GM23338 (cell line): ENCODE data around the gene SCGB3A1. TPM values are rescaled to one million over a fixed set of nuclear protein-coding genes. Genes with fewer than 3 reads are reported as not detected.

Experiments
- ATAC-seq: fragments of 200-7000 bp; cut with Tn5 transposase; 3 replicates; pipeline ENCODE4 v1.9.1; 2020
- DNase-seq: peaks from one replicate; pipeline ENCODE4 v3.0.0-alpha.2; 2015; ENCODE audit warnings: low spot score
- H2AFZ ChIP-seq: fragments of 200-600 bp; sonication (generic); 2 replicates; pipeline ENCODE4 v1.8.0; 2016; ENCODE audit warnings: antibody characterized with exemption, mild to moderate bottlenecking, moderate library complexity
- H3F3A ChIP-seq: fragments of 200-600 bp; sonication (generic); replicated peaks from 2 replicates; pipeline ENCODE4 v1.8.0; 2017; ENCODE audit warnings: antibody characterized with exemption, mixed run types, low read depth
- H3K27ac ChIP-seq: fragments of 200-600 bp; sonication (generic); 2 replicates; pipeline ENCODE4 v1.6.1; 2016; ENCODE audit warnings: low read depth
- H3K27me3 ChIP-seq: fragments of 200-600 bp; sonication (generic); 2 replicates; pipeline ENCODE4 v1.8.0; 2016; ENCODE audit warnings: mild to moderate bottlenecking, mixed run types, moderate library complexity; ENCODE audit not compliant: insufficient read depth
- H3K36me3 ChIP-seq: fragments of 200-600 bp; sonication (generic); 2 replicates; pipeline ENCODE4 v1.8.0; 2016; ENCODE audit warnings: mild to moderate bottlenecking; ENCODE audit not compliant: insufficient read depth
- H3K4me1 ChIP-seq: fragments of 200-600 bp; sonication (generic); 2 replicates; pipeline ENCODE4 v1.8.0; 2016; ENCODE audit warnings: mild to moderate bottlenecking, moderate library complexity; ENCODE audit not compliant: insufficient read depth
- H3K4me2 ChIP-seq: fragments of 200-600 bp; sonication (generic); 2 replicates; pipeline ENCODE4 v1.7.1; 2017; ENCODE audit warnings: mixed run types
- H3K4me3 ChIP-seq: fragments of 200-600 bp; sonication (generic); 2 replicates; pipeline ENCODE4 v1.6.1; 2016; ENCODE audit warnings: mixed run types
- H3K79me2 ChIP-seq: fragments of 200-600 bp; sonication (generic); replicated peaks from 2 replicates; pipeline ENCODE4 v1.8.0; 2017; ENCODE audit warnings: mild to moderate bottlenecking; ENCODE audit not compliant: insufficient read depth
- H3K9me2 ChIP-seq: fragments of 200-600 bp; sonication (generic); 2 replicates; pipeline ENCODE4 v1.8.0; 2017; ENCODE audit not compliant: insufficient read depth
- H4K20me1 ChIP-seq: fragments of 200-600 bp; sonication (generic); replicated peaks from 2 replicates; pipeline ENCODE4 v1.8.0; 2017; ENCODE audit warnings: mild to moderate bottlenecking; ENCODE audit not compliant: insufficient read depth
- H3K27ac Mint-ChIP-seq: 2 replicates; pipeline ENCODE4 v1.8.0; 2020; ENCODE audit warnings: inconsistent platforms, mild to moderate bottlenecking, moderate library complexity, mixed read lengths
- H3K27me3 Mint-ChIP-seq: 3 replicates; pipeline ENCODE4 v1.8.0; 2022; ENCODE audit warnings: low read depth, mild to moderate bottlenecking, moderate library complexity, mixed read lengths, inconsistent platforms; ENCODE audit not compliant: insufficient read depth, poor library complexity
- H3K36me3 Mint-ChIP-seq: 3 replicates; pipeline ENCODE4 v1.8.0; 2021; ENCODE audit warnings: low read depth, mild to moderate bottlenecking, inconsistent platforms, moderate library complexity, mixed read lengths
- H3K4me1 Mint-ChIP-seq: 3 replicates; pipeline ENCODE4 v1.8.0; 2020; ENCODE audit warnings: mild to moderate bottlenecking, inconsistent platforms, mixed read lengths
- H3K4me3 Mint-ChIP-seq: 3 replicates; pipeline ENCODE4 v1.8.0; 2021; ENCODE audit warnings: moderate library complexity, mild to moderate bottlenecking, inconsistent platforms, mixed read lengths
- H3K9me3 Mint-ChIP-seq: 3 replicates; pipeline ENCODE4 v1.8.0; 2020; ENCODE audit warnings: moderate library complexity, mild to moderate bottlenecking, inconsistent platforms, mixed read lengths
- CREB1 ChIP-seq: fragments of 250-450 bp; sonication (Bioruptor Pico); IDR thresholded peaks from 2 replicates; pipeline ENCODE4 v1.5.0; 2020; ENCODE audit warnings: low read depth, mild to moderate bottlenecking, moderate library complexity
- EZH2 ChIP-seq: fragments of 200-600 bp; sonication (generic); IDR thresholded peaks from one replicate; pipeline ENCODE4 v1.8.0; 2017; ENCODE audit warnings: antibody characterized with exemption, mild to moderate bottlenecking, low read depth; ENCODE audit not compliant: unreplicated experiment
- EZH2phosphoT487 ChIP-seq: fragments of 200-600 bp; sonication (generic); IDR thresholded peaks from one replicate; pipeline ENCODE4 v1.8.1; 2018; ENCODE audit warnings: antibody characterized with exemption; ENCODE audit not compliant: unreplicated experiment
- JUNB ChIP-seq: IDR thresholded peaks from one replicate; pipeline ENCODE4 v1.6.1; 2016; ENCODE audit warnings: antibody characterized with exemption; ENCODE audit not compliant: unreplicated experiment
- NANOG ChIP-seq: IDR thresholded peaks from 2 replicates; pipeline ENCODE4 v1.6.1; 2016; ENCODE audit warnings: antibody characterized with exemption, borderline replicate concordance
- POLR2AphosphoS5 ChIP-seq: IDR thresholded peaks from 2 replicates; pipeline ENCODE4 v1.6.1; 2016; ENCODE audit warnings: antibody characterized with exemption, low read depth
- STAT1 ChIP-seq: IDR thresholded peaks from one replicate; pipeline ENCODE4 v1.6.1; 2016; ENCODE audit warnings: antibody characterized with exemption; ENCODE audit not compliant: unreplicated experiment
- ZNF114 ChIP-seq: fragments of 250-450 bp; sonication (Bioruptor Pico); IDR thresholded peaks from 2 replicates; pipeline ENCODE4 v1.5.0; 2020; ENCODE audit warnings: mild to moderate bottlenecking, moderate library complexity
- ZNF331 ChIP-seq: fragments of 250-450 bp; sonication (Bioruptor Pico); IDR thresholded peaks from 2 replicates; pipeline ENCODE4 v1.5.0; 2020; ENCODE audit warnings: low read depth, mild to moderate bottlenecking, moderate library complexity
- polyA plus RNA-seq: library from polyadenylated mRNA; unstranded; fragments of >200 nt; fragmentation: Nextera tagmentation; extraction: Ambion mirVana; gene quantifications from 2 replicates; pipeline ENCODE4 v1.2.1, GENCODE V29; 2016
- total RNA-seq: library from RNA; depleted of rRNA; stranded (reverse); fragments of >200 nt; shearing (Covaris generic); gene quantifications from 2 replicates; pipeline ENCODE4 v1.2.3, GENCODE V29; 2014
- TF ChIP-seq, protein P1 (sequence below): IDR thresholded peaks from 2 replicates; pipeline ENCODE4 v1.6.1; 2016; ENCODE audit warnings: antibody characterized with exemption
- TF ChIP-seq, protein P2 (sequence below): fragments of 250-450 bp; sonication (Bioruptor Pico); IDR thresholded peaks from 2 replicates; pipeline ENCODE4 v1.5.0; 2020; ENCODE audit warnings: mild to moderate bottlenecking, moderate library complexity
- TF ChIP-seq, protein P3 (sequence below): IDR thresholded peaks from one replicate; pipeline ENCODE4 v1.6.1; 2018; ENCODE audit warnings: antibody characterized with exemption; ENCODE audit not compliant: unreplicated experiment
- TF ChIP-seq, protein P4 (sequence below), 2 experiments: fragments of 200-600 bp in 1 of 2; sonication (generic) in 1 of 2; conservative IDR thresholded peaks; 2 replicates each; pipeline versions ENCODE4 v1.5.1 to v1.6.1; 2016 to 2017; ENCODE audit warnings: antibody characterized with exemption in 2 of 2, low read depth in 2 of 2, mild to moderate bottlenecking in 2 of 2, moderate library complexity in 1 of 2

Gene SCGB3A1
- total and polyA plus RNA-seq, 2 experiments from 2014 or later: not detected

DNA sequence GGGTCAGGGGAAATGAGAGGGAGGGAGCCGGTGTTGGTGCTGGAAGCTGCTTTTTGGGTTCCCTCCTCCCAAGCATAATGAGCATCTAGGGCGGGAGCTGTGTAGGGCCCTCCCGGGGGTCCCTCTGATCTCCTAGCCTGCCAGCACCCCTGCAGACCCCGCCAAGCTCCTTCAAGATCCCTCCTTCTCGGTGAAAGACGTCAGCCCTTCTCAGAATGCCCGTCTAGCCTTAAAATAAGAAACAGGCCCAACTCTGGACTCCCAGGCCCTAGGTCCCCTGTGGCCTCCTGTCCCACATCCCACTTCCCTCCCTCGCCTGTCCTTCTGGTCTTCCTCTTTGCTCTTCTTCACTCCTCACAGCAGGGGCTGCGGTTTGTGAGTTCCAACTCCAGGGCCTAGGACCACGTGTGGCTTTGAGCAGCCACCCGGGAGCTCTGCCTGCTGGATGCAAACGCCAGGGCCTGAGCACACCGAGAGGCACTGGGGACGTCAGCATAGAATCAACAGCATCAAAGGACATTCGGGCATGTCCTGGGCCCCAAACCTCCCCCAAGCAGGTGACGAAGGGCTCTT, 8.8 kb upstream of the SCGB3A1 start:
- peaks cover 14% of the 10 kb centered on the region for H3K27me3 Mint-ChIP-seq
- ATAC-seq: no peak
- H3K27ac ChIP-seq: no peak overlapping the region
- peaks cover 2% of the 10 kb centered on the region; the same call in 1 of the 3 replicates for H3K4me1 Mint-ChIP-seq
- no peak for TF ChIP-seq NANOG
- TF ChIP-seq POLR2AphosphoS5: no peak
- no peak for TF ChIP-seq EZH2phosphoT487
- no peak for TF ChIP-seq ZNF331
- no peak for TF ChIP-seq STAT1
- TF ChIP-seq, protein P1, sequence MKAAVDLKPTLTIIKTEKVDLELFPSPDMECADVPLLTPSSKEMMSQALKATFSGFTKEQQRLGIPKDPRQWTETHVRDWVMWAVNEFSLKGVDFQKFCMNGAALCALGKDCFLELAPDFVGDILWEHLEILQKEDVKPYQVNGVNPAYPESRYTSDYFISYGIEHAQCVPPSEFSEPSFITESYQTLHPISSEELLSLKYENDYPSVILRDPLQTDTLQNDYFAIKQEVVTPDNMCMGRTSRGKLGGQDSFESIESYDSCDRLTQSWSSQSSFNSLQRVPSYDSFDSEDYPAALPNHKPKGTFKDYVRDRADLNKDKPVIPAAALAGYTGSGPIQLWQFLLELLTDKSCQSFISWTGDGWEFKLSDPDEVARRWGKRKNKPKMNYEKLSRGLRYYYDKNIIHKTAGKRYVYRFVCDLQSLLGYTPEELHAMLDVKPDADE: no peak
- no peak for TF ChIP-seq CREB1 (CRISPR knock-in tag)
- TF ChIP-seq EZH2: no peak
- TF ChIP-seq, protein P2, sequence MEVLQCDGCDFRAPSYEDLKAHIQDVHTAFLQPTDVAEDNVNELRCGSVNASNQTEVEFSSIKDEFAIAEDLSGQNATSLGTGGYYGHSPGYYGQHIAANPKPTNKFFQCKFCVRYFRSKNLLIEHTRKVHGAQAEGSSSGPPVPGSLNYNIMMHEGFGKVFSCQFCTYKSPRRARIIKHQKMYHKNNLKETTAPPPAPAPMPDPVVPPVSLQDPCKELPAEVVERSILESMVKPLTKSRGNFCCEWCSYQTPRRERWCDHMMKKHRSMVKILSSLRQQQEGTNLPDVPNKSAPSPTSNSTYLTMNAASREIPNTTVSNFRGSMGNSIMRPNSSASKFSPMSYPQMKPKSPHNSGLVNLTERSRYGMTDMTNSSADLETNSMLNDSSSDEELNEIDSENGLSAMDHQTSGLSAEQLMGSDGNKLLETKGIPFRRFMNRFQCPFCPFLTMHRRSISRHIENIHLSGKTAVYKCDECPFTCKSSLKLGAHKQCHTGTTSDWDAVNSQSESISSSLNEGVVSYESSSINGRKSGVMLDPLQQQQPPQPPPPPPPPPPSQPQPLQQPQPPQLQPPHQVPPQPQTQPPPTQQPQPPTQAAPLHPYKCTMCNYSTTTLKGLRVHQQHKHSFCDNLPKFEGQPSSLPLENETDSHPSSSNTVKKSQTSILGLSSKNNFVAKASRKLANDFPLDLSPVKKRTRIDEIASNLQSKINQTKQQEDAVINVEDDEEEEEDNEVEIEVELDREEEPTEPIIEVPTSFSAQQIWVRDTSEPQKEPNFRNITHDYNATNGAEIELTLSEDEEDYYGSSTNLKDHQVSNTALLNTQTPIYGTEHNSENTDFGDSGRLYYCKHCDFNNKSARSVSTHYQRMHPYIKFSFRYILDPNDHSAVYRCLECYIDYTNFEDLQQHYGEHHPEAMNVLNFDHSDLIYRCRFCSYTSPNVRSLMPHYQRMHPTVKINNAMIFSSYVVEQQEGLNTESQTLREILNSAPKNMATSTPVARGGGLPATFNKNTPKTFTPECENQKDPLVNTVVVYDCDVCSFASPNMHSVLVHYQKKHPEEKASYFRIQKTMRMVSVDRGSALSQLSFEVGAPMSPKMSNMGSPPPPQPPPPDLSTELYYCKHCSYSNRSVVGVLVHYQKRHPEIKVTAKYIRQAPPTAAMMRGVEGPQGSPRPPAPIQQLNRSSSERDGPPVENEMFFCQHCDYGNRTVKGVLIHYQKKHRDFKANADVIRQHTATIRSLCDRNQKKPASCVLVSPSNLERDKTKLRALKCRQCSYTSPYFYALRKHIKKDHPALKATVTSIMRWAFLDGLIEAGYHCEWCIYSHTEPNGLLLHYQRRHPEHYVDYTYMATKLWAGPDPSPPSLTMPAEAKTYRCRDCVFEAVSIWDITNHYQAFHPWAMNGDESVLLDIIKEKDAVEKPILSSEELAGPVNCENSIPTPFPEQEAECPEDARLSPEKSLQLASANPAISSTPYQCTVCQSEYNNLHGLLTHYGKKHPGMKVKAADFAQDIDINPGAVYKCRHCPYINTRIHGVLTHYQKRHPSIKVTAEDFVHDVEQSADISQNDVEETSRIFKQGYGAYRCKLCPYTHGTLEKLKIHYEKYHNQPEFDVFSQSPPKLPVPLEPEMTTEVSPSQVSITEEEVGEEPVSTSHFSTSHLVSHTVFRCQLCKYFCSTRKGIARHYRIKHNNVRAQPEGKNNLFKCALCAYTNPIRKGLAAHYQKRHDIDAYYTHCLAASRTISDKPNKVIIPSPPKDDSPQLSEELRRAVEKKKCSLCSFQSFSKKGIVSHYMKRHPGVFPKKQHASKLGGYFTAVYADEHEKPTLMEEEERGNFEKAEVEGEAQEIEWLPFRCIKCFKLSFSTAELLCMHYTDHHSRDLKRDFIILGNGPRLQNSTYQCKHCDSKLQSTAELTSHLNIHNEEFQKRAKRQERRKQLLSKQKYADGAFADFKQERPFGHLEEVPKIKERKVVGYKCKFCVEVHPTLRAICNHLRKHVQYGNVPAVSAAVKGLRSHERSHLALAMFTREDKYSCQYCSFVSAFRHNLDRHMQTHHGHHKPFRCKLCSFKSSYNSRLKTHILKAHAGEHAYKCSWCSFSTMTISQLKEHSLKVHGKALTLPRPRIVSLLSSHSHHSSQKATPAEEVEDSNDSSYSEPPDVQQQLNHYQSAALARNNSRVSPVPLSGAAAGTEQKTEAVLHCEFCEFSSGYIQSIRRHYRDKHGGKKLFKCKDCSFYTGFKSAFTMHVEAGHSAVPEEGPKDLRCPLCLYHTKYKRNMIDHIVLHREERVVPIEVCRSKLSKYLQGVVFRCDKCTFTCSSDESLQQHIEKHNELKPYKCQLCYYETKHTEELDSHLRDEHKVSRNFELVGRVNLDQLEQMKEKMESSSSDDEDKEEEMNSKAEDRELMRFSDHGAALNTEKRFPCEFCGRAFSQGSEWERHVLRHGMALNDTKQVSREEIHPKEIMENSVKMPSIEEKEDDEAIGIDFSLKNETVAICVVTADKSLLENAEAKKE: no peak
- TF ChIP-seq, protein P3, sequence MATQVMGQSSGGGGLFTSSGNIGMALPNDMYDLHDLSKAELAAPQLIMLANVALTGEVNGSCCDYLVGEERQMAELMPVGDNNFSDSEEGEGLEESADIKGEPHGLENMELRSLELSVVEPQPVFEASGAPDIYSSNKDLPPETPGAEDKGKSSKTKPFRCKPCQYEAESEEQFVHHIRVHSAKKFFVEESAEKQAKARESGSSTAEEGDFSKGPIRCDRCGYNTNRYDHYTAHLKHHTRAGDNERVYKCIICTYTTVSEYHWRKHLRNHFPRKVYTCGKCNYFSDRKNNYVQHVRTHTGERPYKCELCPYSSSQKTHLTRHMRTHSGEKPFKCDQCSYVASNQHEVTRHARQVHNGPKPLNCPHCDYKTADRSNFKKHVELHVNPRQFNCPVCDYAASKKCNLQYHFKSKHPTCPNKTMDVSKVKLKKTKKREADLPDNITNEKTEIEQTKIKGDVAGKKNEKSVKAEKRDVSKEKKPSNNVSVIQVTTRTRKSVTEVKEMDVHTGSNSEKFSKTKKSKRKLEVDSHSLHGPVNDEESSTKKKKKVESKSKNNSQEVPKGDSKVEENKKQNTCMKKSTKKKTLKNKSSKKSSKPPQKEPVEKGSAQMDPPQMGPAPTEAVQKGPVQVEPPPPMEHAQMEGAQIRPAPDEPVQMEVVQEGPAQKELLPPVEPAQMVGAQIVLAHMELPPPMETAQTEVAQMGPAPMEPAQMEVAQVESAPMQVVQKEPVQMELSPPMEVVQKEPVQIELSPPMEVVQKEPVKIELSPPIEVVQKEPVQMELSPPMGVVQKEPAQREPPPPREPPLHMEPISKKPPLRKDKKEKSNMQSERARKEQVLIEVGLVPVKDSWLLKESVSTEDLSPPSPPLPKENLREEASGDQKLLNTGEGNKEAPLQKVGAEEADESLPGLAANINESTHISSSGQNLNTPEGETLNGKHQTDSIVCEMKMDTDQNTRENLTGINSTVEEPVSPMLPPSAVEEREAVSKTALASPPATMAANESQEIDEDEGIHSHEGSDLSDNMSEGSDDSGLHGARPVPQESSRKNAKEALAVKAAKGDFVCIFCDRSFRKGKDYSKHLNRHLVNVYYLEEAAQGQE: no peak
- no peak for TF ChIP-seq JUNB
- no peak for TF ChIP-seq ZNF114
- TF ChIP-seq, protein P4, sequence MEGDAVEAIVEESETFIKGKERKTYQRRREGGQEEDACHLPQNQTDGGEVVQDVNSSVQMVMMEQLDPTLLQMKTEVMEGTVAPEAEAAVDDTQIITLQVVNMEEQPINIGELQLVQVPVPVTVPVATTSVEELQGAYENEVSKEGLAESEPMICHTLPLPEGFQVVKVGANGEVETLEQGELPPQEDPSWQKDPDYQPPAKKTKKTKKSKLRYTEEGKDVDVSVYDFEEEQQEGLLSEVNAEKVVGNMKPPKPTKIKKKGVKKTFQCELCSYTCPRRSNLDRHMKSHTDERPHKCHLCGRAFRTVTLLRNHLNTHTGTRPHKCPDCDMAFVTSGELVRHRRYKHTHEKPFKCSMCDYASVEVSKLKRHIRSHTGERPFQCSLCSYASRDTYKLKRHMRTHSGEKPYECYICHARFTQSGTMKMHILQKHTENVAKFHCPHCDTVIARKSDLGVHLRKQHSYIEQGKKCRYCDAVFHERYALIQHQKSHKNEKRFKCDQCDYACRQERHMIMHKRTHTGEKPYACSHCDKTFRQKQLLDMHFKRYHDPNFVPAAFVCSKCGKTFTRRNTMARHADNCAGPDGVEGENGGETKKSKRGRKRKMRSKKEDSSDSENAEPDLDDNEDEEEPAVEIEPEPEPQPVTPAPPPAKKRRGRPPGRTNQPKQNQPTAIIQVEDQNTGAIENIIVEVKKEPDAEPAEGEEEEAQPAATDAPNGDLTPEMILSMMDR (conservative IDR thresholded peaks at IDR 0.05; ENCODE audit: low read depth in 2 of 2): no peak
- H3K9me2 ChIP-seq: no peaks in the 10 kb centered on the region
- no peak overlapping the region for H3K4me2 ChIP-seq
- no peaks in the 10 kb centered on the region for H3K4me1 ChIP-seq
- no peaks in the 10 kb centered on the region for H3K79me2 ChIP-seq
- no peaks in the 10 kb centered on the region for H3F3A ChIP-seq
- no peaks in the 10 kb centered on the region for H3K36me3 ChIP-seq
- H2AFZ ChIP-seq: no peak overlapping the region
- no peaks in the 10 kb centered on the region for H3K9me3 Mint-ChIP-seq
- no peak overlapping the region for H3K4me3 Mint-ChIP-seq
- no peak for DNase-seq
- no peaks in the 10 kb centered on the region for H4K20me1 ChIP-seq
- H3K27me3 ChIP-seq: no peaks in the 10 kb centered on the region
- no peaks in the 10 kb centered on the region; the same call in 2 of the 3 replicates for H3K36me3 Mint-ChIP-seq
- no peak overlapping the region for H3K4me3 ChIP-seq
- no peak overlapping the region for H3K27ac Mint-ChIP-seq
